Renal cortical epithelial cell (primary cell): ENCODE data around the gene MAGIX. TPM values are rescaled to one million over a fixed set of nuclear protein-coding genes. Genes with fewer than 3 reads are reported as not detected.
"Not testable (repeated sequence)": the region's sequence is repeated elsewhere in the genome, so short reads cannot be mapped to it uniquely, and the experiment has no call there.

Experiments
- DNase-seq: peaks from one replicate; pipeline ENCODE4 v3.0.0-alpha.2; 2011; ENCODE audit warnings: low read depth
- total RNA-seq: library from RNA; depleted of rRNA; stranded (reverse); fragments of >200 nt; gene quantifications from 2 replicates; pipeline ENCODE4 v1.2.3, GENCODE V29; 2014

MAGIX gene
- total RNA-seq: 5.3 and 8.5 TPM in 2 replicates

GRCh38 chrX:49162620-49163019 is at the start of gene MAGIX:
MAGIX (plus strand) TSS chrX:49162758; CDS start chrX:49162890, 132 bp downstream.
- no peak for DNase-seq

- DNase-seq: no peak
Measured at GRCh38 chrX:49116076-49116475, 46.5 kb upstream of the MAGIX start.

GRCh38 chrX:49116716-49117115 is 45.8 kb upstream of the MAGIX start:
- DNase-seq: no peak

GRCh38 chrX:49117581-49117980 is 45.0 kb upstream of the MAGIX start:
- no peak for DNase-seq

GRCh38 chrX:49120091-49120490 is 42.5 kb upstream of the MAGIX start:
- DNase-seq: no peak

- no peak for DNase-seq
Measured at GRCh38 chrX:49122499-49122898, 40.1 kb upstream of the MAGIX start.

- DNase-seq: not testable (repeated sequence)
Measured at GRCh38 chrX:49127742-49128258, 34.8 kb upstream of the MAGIX start.

GRCh38 chrX:49129427-49129826 is 33.1 kb upstream of the MAGIX start:
- no peak for DNase-seq

GRCh38 chrX:49132275-49132674 is 30.3 kb upstream of the MAGIX start:
- DNase-seq: not testable (repeated sequence)

GRCh38 chrX:49133759-49134158 is 28.8 kb upstream of the MAGIX start:
- no peak for DNase-seq

- no peak for DNase-seq
Measured at GRCh38 chrX:49137492-49137891, 25.1 kb upstream of the MAGIX start.

- DNase-seq: no peak
Measured at GRCh38 chrX:49139713-49140112, 22.8 kb upstream of the MAGIX start.

GRCh38 chrX:49142264-49142663 is 20.3 kb upstream of the MAGIX start:
- DNase-seq: not testable (repeated sequence)

GRCh38 chrX:49143154-49143553 is 19.4 kb upstream of the MAGIX start:
- not testable (repeated sequence) for DNase-seq

GRCh38 chrX:49147282-49147681 is 15.3 kb upstream of the MAGIX start:
- no peak for DNase-seq

- no peak for DNase-seq
Measured at GRCh38 chrX:49147936-49148335, 14.6 kb upstream of the MAGIX start.

- DNase-seq: peak; percentile 34
Measured at GRCh38 chrX:49148390-49149100, 14.0 kb upstream of the MAGIX start.

GRCh38 chrX:49149291-49149690 is 13.3 kb upstream of the MAGIX start:
- not testable (repeated sequence) for DNase-seq

- no peak for DNase-seq
Measured at GRCh38 chrX:49153467-49153866, 9.1 kb upstream of the MAGIX start.

- peak; percentile 82 for DNase-seq
Measured at GRCh38 chrX:49155243-49155899, 7.2 kb upstream of the MAGIX start.

GRCh38 chrX:49155900-49156837 is 6.4 kb upstream of the MAGIX start:
- DNase-seq: peak; percentile 75

GRCh38 chrX:49157194-49157593 is 5.4 kb upstream of the MAGIX start:
- DNase-seq: no peak
